Thoracic aorta (tissue), 2 donors: ENCODE results near the gene KRT24. TPM values are rescaled to one million over a fixed set of nuclear protein-coding genes. Genes with fewer than 3 reads are reported as not detected.

Experiments
- ATAC-seq: fragments of 150-250 bp; one replicate; pipeline ENCODE4 v1.8.0; 2017; ENCODE audit warnings: low read depth; ENCODE audit not compliant: insufficient number of reproducible peaks, low FRiP score
- DNase-seq: peaks from one replicate; pipeline ENCODE4 v3.0.0-alpha.2; 2020; ENCODE audit warnings: low spot score
- H3K27ac ChIP-seq, 2 donors: fragments of 200-600 bp; sonication (generic); 1 replicate in 1 of 2; 2 replicates in 1 of 2; pipeline ENCODE4 v1.5.1; 2016; ENCODE audit warnings: mild to moderate bottlenecking in 2 of 2, moderate library complexity in 2 of 2
- H3K27me3 ChIP-seq: fragments of 200-600 bp; sonication (generic); replicated peaks from 2 replicates; pipeline ENCODE4 v1.6.0; 2016; ENCODE audit warnings: mild to moderate bottlenecking; ENCODE audit not compliant: insufficient read depth
- H3K36me3 ChIP-seq: fragments of 200-600 bp; sonication (generic); one replicate; pipeline ENCODE4 v1.5.1; 2016
- H3K4me1 ChIP-seq, 2 donors: fragments of 200-600 bp; sonication (generic); 1 replicate in 1 of 2; 2 replicates in 1 of 2; pipeline versions ENCODE4 v1.5.1 to v1.6.0; 2016; ENCODE audit warnings: low read depth in 2 of 2, mild to moderate bottlenecking in 1 of 2; ENCODE audit not compliant: control insufficient read depth in 1 of 2
- H3K4me3 ChIP-seq: fragments of 200-600 bp; sonication (generic); 2 replicates; pipeline ENCODE4 v1.5.1; 2016; ENCODE audit warnings: mild to moderate bottlenecking
- H3K9me3 ChIP-seq: fragments of 200-600 bp; sonication (generic); 2 replicates; pipeline ENCODE4 v1.5.1; 2016
- CTCF ChIP-seq: fragments of 200-600 bp; sonication (generic); IDR thresholded peaks from one replicate; pipeline ENCODE4 v1.5.1; 2019; ENCODE audit warnings: antibody characterized with exemption
- total RNA-seq, 2 donors: library from RNA; depleted of rRNA; stranded (reverse); fragments of >200 nt; gene quantifications; one replicate each; pipeline versions ENCODE4 v1.1.0 to v1.2.3, GENCODE V29; 2016

Gene KRT24
- total RNA-seq, 2 donors from 2014 or later: not detected

- Histone ChIP-seq H3K4me3 (no peak overlapping the region), H3K27ac (no peak overlapping the region), H3K4me1 (no peaks in the 10 kb centered on the region), H3K36me3 (no peaks in the 10 kb centered on the region), H3K27me3 (peaks cover under 1% of the 10 kb centered on the region), H3K9me3 (no peaks in the 10 kb centered on the region)
- no peak for DNase-seq
- no peak for ATAC-seq
- TF ChIP-seq CTCF: no peak
These were observed 17.4 kb downstream of the KRT24 start for GRCh38 chr17:40686192-40686591.

- no peak for ATAC-seq
These were observed 22.6 kb downstream of the KRT24 start for GRCh38 chr17:40680998-40681397.

GRCh38 chr17:40679523-40679907, 24.0 kb downstream of the KRT24 start:
- Histone ChIP-seq H3K4me1 (no peaks in the 10 kb centered on the region), H3K9me3 (no peaks in the 10 kb centered on the region), H3K27ac (no peak overlapping the region), H3K27me3 (peaks cover 8% of the 10 kb centered on the region), H3K4me3 (no peak overlapping the region), H3K36me3 (no peaks in the 10 kb centered on the region)
- TF ChIP-seq CTCF: no peak
- ATAC-seq: no peak
- DNase-seq: no peak

More at GRCh38 chr17:40680998-40681397, 22.6 kb downstream of the KRT24 start:
- no peak overlapping the region for H3K27ac ChIP-seq
- H3K27me3 ChIP-seq: peaks cover 8% of the 10 kb centered on the region
- no peak overlapping the region for H3K4me3 ChIP-seq
- DNase-seq: no peak
- H3K4me1 ChIP-seq: no peaks in the 10 kb centered on the region
- H3K36me3 ChIP-seq: no peaks in the 10 kb centered on the region
- H3K9me3 ChIP-seq: no peaks in the 10 kb centered on the region
- no peak for TF ChIP-seq CTCF

GRCh38 chr17:40678902-40679522, 24.5 kb downstream of the KRT24 start:
- no peaks in the 10 kb centered on the region for H3K9me3 ChIP-seq
- no peaks in the 10 kb centered on the region for H3K4me1 ChIP-seq
- DNase-seq: no peak
- H3K36me3 ChIP-seq: no peaks in the 10 kb centered on the region
- peaks cover 8% of the 10 kb centered on the region for H3K27me3 ChIP-seq
- H3K4me3 ChIP-seq: no peak overlapping the region
- no peak overlapping the region for H3K27ac ChIP-seq
- ATAC-seq: no peak
- no peak for TF ChIP-seq CTCF

- no peak overlapping the region for H3K4me3 ChIP-seq
- H3K27me3 ChIP-seq: peaks cover 4% of the 10 kb centered on the region
- H3K27ac ChIP-seq: no peak overlapping the region
- H3K9me3 ChIP-seq: no peaks in the 10 kb centered on the region
- no peaks in the 10 kb centered on the region for H3K4me1 ChIP-seq
- ATAC-seq (no peak), DNase-seq (no peak)
- no peaks in the 10 kb centered on the region for H3K36me3 ChIP-seq
- no peak for TF ChIP-seq CTCF
These were observed 27.6 kb downstream of the KRT24 start for GRCh38 chr17:40675905-40676304.
